ENCODE data around the gene HRNR.

HRNR gene

GRCh38 chr1:152182944-152183361 is 41.0 kb downstream of the HRNR start:
- no peak for TF ChIP-seq CTCF (IDR thresholded peaks at IDR 0.05; ENCODE audit: low read depth, low read length)
- Histone ChIP-seq H3K27ac (no peak overlapping the region), H3K36me3 (no peaks in the 10 kb centered on the region), H3K27me3 (ENCODE audit: insufficient read depth, low read depth, severe bottlenecking) (peaks cover 93% of the 10 kb centered on the region), H3K4me3 (ENCODE audit: low read depth, low read length) (no peak overlapping the region), H3K9me3 (ENCODE audit: severe bottlenecking) (no peaks in the 10 kb centered on the region)
- no peak for DNase-seq

- no peak for DNase-seq
- H3K27me3 ChIP-seq (ENCODE audit: insufficient read depth, low read depth, severe bottlenecking), result peaks cover 93% of the 10 kb centered on the region
- H3K4me3 ChIP-seq (ENCODE audit: low read depth, low read length), result no peak overlapping the region
- TF ChIP-seq CTCF (IDR thresholded peaks at IDR 0.05; ENCODE audit: low read depth, low read length), result peak; percentile 46
- H3K27ac ChIP-seq, result no peak overlapping the region
- peaks cover 3% of the 10 kb centered on the region for H3K9me3 ChIP-seq (ENCODE audit: severe bottlenecking)
- H3K36me3 ChIP-seq, result no peaks in the 10 kb centered on the region
These were observed 41.6 kb downstream of the HRNR start for GRCh38 chr1:152182431-152182830.

- DNase-seq, result no peak
- Histone ChIP-seq H3K4me3 (ENCODE audit: low read depth, low read length) (no peak overlapping the region), H3K9me3 (ENCODE audit: severe bottlenecking) (peaks cover 8% of the 10 kb centered on the region), H3K27ac (no peak overlapping the region), H3K36me3 (no peaks in the 10 kb centered on the region), H3K27me3 (ENCODE audit: insufficient read depth, low read depth, severe bottlenecking) (peaks cover 78% of the 10 kb centered on the region)
- no peak for TF ChIP-seq CTCF (IDR thresholded peaks at IDR 0.05; ENCODE audit: low read depth, low read length)
These were observed 44.4 kb downstream of the HRNR start for GRCh38 chr1:152179566-152179965.

GRCh38 chr1:152170287-152170905 is 53.6 kb downstream of the HRNR start:
- H3K27me3 ChIP-seq (ENCODE audit: insufficient read depth, low read depth, severe bottlenecking), result peaks cover 87% of the 10 kb centered on the region
- H3K27ac ChIP-seq, result no peak overlapping the region
- H3K36me3 ChIP-seq, result no peaks in the 10 kb centered on the region
- DNase-seq, result no peak
- H3K9me3 ChIP-seq (ENCODE audit: severe bottlenecking), result no peaks in the 10 kb centered on the region
- no peak overlapping the region for H3K4me3 ChIP-seq (ENCODE audit: low read depth, low read length)
- TF ChIP-seq CTCF (IDR thresholded peaks at IDR 0.05; ENCODE audit: low read depth, low read length), result no peak

GRCh38 chr1:152169366-152170025 is 54.5 kb downstream of the HRNR start:
- no peak for TF ChIP-seq CTCF (IDR thresholded peaks at IDR 0.05; ENCODE audit: low read depth, low read length)
- Histone ChIP-seq H3K9me3 (ENCODE audit: severe bottlenecking) (no peaks in the 10 kb centered on the region), H3K4me3 (ENCODE audit: low read depth, low read length) (no peak overlapping the region), H3K36me3 (no peaks in the 10 kb centered on the region), H3K27me3 (ENCODE audit: insufficient read depth, low read depth, severe bottlenecking) (peaks cover 93% of the 10 kb centered on the region), H3K27ac (no peak overlapping the region)
- no peak for DNase-seq

- Histone ChIP-seq H3K27me3 (ENCODE audit: insufficient read depth, low read depth, severe bottlenecking) (peaks cover 96% of the 10 kb centered on the region), H3K4me3 (ENCODE audit: low read depth, low read length) (no peak overlapping the region), H3K9me3 (ENCODE audit: severe bottlenecking) (no peaks in the 10 kb centered on the region), H3K36me3 (no peaks in the 10 kb centered on the region), H3K27ac (no peak overlapping the region)
- no peak for TF ChIP-seq CTCF (IDR thresholded peaks at IDR 0.05; ENCODE audit: low read depth, low read length)
- no peak for DNase-seq
These were observed 55.5 kb downstream of the HRNR start for GRCh38 chr1:152168535-152168868.

Measured in WERI-Rb-1 (cell line).